ENCODE results near the gene NR2E1.

NR2E1 gene

DNA sequence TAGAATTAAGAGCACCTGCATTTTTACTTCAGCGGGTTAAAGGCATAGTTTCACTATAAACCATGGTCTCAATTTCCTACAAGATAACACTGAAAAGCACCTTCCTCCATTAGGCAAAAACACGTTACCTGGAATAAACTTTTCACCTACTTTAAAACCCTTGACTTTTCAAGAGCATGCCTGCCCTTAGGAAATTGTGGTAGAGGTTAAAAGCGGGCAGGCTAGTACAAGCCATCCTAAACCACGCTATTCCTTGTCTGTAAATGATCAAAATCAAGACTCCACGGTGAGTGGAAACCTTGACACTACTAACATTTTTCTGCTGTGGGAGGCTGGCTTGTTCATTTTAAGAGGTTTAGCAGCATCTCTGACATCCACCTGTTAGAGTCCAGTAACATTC lies 43.9 kb downstream of the NR2E1 start:
- DNase-seq (ENCODE audit: low spot score) = no peak

DNA sequence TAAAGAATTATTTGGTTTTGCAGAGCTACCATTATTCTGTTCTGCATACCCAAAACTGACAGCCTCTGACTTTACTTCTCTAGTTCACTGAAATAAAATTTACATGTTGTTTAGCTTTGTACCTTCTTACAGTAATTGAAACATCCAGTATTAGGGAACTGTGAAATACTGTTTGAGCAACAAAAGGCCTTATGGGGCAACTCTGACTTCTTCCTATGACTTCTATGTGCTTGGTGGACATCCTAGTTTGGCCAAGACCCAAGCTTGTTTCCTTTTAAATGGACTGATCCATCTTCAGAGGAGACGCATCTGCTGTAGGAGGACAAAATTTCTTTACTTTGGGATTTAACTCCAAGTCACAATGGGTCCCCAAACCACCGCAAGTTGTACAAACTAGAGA lies 44.7 kb downstream of the NR2E1 start:
- no peak for DNase-seq (ENCODE audit: low spot score)

DNA sequence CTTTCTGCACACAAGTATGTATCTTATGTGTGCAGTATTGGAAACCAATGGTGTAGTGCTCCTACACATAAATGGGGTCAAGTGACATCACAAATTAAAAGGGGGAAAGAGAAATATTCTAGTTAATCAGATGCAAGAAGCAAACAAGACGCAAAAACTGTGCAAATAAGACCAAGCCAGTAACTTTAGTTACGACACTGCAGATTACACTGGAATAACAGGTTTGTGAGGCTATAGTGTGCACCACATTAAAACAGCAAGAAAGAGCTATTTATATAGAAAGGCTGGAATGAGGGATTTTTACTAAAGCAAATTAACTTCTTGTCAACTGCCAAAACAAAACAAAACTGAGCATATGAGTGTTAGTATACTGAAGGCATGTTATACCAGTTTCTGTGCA lies 45.8 kb downstream of the NR2E1 start:
- no peak for DNase-seq (ENCODE audit: low spot score)

GRCh38 chr6:108222064-108222463 lies 56.2 kb downstream of the NR2E1 start:
- no peak for DNase-seq (ENCODE audit: low spot score)

DNA sequence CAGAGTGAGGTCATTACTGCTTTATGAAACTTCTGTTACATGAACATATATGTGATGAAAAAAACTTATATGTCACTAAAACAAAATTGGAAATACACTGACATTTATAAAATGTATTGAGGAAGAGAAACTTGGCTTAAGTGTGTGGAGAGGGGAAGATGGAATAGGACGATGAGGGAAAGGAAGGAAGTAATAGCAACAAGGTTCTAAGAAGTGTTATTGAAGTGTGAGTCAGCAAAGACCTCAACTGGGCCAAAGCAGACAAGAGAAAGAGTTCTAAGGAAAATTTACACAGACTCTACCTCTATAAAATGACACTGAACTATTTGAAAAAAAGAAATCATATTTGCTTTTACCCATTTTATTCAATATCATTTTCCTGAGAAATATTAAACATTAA lies 56.7 kb downstream of the NR2E1 start:
- DNase-seq (ENCODE audit: low spot score) = no peak

GRCh38 chr6:108227290-108227689 lies 61.5 kb downstream of the NR2E1 start:
- DNase-seq (ENCODE audit: low spot score) = no peak

DNA sequence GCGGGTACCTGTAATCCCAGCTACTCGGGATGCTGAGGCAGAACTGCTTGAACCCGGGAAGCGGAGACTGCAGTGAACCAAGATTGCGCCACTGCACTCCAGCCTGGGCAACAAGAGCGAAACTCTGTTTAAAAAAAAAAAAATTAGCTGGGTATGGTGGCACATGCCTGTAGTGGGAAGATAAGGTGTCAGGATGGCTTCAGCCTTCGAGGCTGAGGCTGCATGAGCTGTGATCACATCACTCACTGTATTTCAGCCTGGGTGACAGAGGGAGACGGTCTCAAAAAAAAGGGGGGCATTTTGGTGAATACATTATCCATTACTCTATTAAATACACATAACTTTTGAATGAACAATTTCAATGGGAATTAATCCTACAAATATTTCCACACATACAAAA lies 62.6 kb downstream of the NR2E1 start:
- DNase-seq (ENCODE audit: low spot score) = no peak

DNA sequence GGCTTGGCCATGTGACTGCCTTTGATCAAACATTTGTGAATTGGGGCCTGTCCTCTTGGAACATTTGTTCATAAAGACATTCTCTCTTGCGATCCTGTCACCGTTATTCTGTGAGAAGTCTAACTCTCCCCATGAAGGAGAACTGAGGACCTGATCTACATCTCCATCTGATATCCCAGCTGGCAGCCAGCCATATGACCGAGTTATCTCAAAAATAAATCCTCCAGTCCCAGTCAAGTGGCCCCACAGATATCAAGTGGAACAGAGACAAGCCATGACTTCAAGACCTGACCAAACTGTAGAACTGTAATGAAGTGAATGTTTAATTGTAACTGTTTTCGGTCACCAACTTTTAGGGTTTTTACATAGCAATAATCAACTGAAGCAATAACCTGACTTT lies 69.3 kb downstream of the NR2E1 start:
- no peak for DNase-seq (ENCODE audit: low spot score)

DNA sequence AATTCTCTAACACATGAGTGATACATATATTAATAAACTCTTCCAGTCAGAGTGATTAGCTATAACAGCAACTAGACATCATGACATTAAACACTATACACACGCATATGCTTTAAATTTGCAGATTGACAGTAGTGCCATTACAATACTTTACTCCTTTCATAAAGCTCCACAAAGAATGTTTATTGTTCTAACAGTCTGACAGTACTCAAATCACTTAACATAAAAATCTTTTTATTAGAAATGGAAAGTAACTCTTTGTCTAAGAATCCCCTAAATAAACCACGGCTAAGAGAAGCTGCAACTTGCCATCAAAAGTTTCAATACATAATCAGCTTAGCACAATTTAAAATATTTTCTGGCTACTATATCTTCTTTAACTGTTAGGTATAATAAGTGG lies 71.0 kb downstream of the NR2E1 start:
- no peak for DNase-seq (ENCODE audit: low spot score)

GRCh38 chr6:108238322-108238721 lies 72.5 kb downstream of the NR2E1 start:
- no peak for DNase-seq (ENCODE audit: low spot score)

Data from kidney tubule cell (primary cell).